Heart left ventricle (tissue), 16 donors: ENCODE measurements around the gene ARSD. TPM values are rescaled to one million over a fixed set of nuclear protein-coding genes. Genes with fewer than 3 reads are reported as not detected.
A peak's percentile ranks its signal among the peaks of the same experiment; 100 is the strongest.
"Not testable (repeated sequence)": the region's sequence is repeated elsewhere in the genome, so short reads cannot be mapped to it uniquely, and the experiment has no call there.

ENCODE experiments used
- ATAC-seq, 4 donors: fragments of 200-7000 bp; cut with Tn5 transposase; one replicate each; pipeline ENCODE4 v1.9.1; 2020 to 2022; ENCODE audit warnings: moderate library complexity in 4 of 4, mild to moderate bottlenecking in 3 of 4, moderate number of reproducible peaks in 1 of 4
- DNase-seq, 5 donors: peaks; one replicate each; pipeline ENCODE4 v3.0.0-alpha.2; 2020
- H3K27ac ChIP-seq, 12 donors: fragments of 200-600 bp; sonication (generic) in 4 of 12; one replicate each; pipeline versions ENCODE4 v1.5.0 to v1.8.0; 2016 to 2022; ENCODE audit warnings: mild to moderate bottlenecking in 2 of 12
- H3K27me3 ChIP-seq, 9 donors: fragments of 200-600 bp; sonication (generic) in 2 of 9; one replicate each; pipeline versions ENCODE4 v1.5.1 to v1.8.0; 2016 to 2022; ENCODE audit warnings: mild to moderate bottlenecking in 3 of 9
- H3K36me3 ChIP-seq, 9 donors: fragments of 200-600 bp; sonication (generic) in 2 of 9; one replicate each; pipeline versions ENCODE4 v1.5.0 to v1.8.0; 2018 to 2022; ENCODE audit warnings: mild to moderate bottlenecking in 2 of 9
- H3K4me1 ChIP-seq, 12 donors: fragments of 200-600 bp; sonication (generic) in 4 of 12; one replicate each; pipeline versions ENCODE4 v1.5.0 to v1.8.0; 2016 to 2022; ENCODE audit warnings: mild to moderate bottlenecking in 3 of 12
- H3K4me3 ChIP-seq, 12 donors: fragments of 200-600 bp; sonication (generic) in 4 of 12; one replicate each; pipeline versions ENCODE4 v1.5.0 to v1.8.0; 2017 to 2022; ENCODE audit warnings: mild to moderate bottlenecking in 9 of 12, moderate library complexity in 4 of 12
- H3K9me3 ChIP-seq, 12 donors: fragments of 200-600 bp; sonication (generic) in 4 of 12; one replicate each; pipeline versions ENCODE4 v1.5.0 to v1.8.0; 2016 to 2022; ENCODE audit warnings: mild to moderate bottlenecking in 1 of 12
- CTCF ChIP-seq, 12 donors: fragments of 200-600 bp; sonication (generic) in 4 of 12; IDR thresholded peaks; one replicate each; pipeline versions ENCODE4 v1.5.0 to v1.8.0; 2018 to 2022; ENCODE audit warnings: antibody characterized with exemption in 12 of 12, mild to moderate bottlenecking in 5 of 12
- POLR2A ChIP-seq, 2 donors: fragments of 450-650 bp; IDR thresholded peaks; one replicate each; pipeline ENCODE4 v1.6.1; 2017; ENCODE audit warnings: antibody characterized with exemption in 2 of 2, mild to moderate bottlenecking in 2 of 2, moderate library complexity in 2 of 2
- WGBS, 4 donors: extraction: QIAGEN DNeasy Blood & Tissue Kit in 2 of 4; methylation state at CpG; one replicate each; pipeline versions ENCODE4 v1.1.5 to v1.1.7; 2013 to 2018; 5-methylcytosine and 5-hydroxymethylcytosine counted together
- intact Hi-C, 10 donors: fragments of 100-400 bp; cut with DNase I; formaldehyde crosslinking; loops; one replicate each; pipeline versions ENCODE4 v1.11.1 to v1.14.2; 2022
- polyA plus RNA-seq, 2 donors: library from polyadenylated mRNA; stranded (reverse); fragments of 200-250 nt; gene quantifications; one replicate each; pipeline ENCODE4 v1.2.3, GENCODE V29; 2013
- total RNA-seq, 9 donors: library from RNA; depleted of rRNA in 2 of 9; stranded (reverse); fragments of >200 nt in 2 of 9; fragmentation: NEBNext Ultra II Directional in 3 of 9; extraction: Animal tissue kit (Norgen Biotek cat#: 25700) in 3 of 9; gene quantifications; one replicate each; pipeline versions ENCODE4 v1.1.0 to v1.2.4, GENCODE V29; 2016 to 2023
- donor health status: ischemic (EF 13 %, LVEDD 7.1; RV severe dilation, severe dysfunction).
- donor health status: healthy with polysubstance abuse.
- donor health status: DM: no; HTN: yes; CAD: no.
- donor health status: DM: no; HTN: no; CAD: no.
- donor health status: ischemic (EF 25% LVEDD 6.9; RV normal size, moderate dysfunction).
- donor health status: ischemic (EF 25% LVEDD 5.7; RV mildly dilated, moderate dysfunction).
- donor health status: healthy.
- donor health status: DM: yes; HTN: yes; CAD: no.
- donor health status: ischemic (EF 35%, LVEDD 5.7; RV mildly dilated, moderate dysfunction).
- donor health status: nonischemic (EF 11% LVEDD 7.7; RV severe dilation, severe dysfunction).
- donor health status: DM: yes; HTN: yes; CAD: no.
- donor health status: PGD.
- donor health status: ischemic (EF 29% LVEDD 5.4; RV normal size, mild dysfunction).
- donor health status: nonischemic (EF 23%, LVEDD 6.1; RV moderate dilation, normal function).

The ARSD gene
- total and polyA plus RNA-seq, 11 donors: 3.2 to 23.6 (median 8.6) TPM

GRCh38 chrX:2928191-2928582, 952 bp downstream of the ARSD start:
- 2 to 9% (median 4%) methylated on average over 17 to 26 of the region's 27 CpGs for WGBS, 4 donors
- H3K9me3 ChIP-seq: peaks cover 0 to 15% (median 0%) of the 10 kb centered on the region in 12 donors
- DNase-seq (peak; percentile 38 to 75 (median 66)), ATAC-seq (peak; percentile 27 to 47 (median 42))
- peak overlapping the region; percentile 46 to 99 (median 67) for H3K4me3 ChIP-seq
- H3K36me3 ChIP-seq: peaks cover 0 to 6% (median 0%) of the 10 kb centered on the region in 9 donors
- TF ChIP-seq POLR2A (IDR thresholded peaks at IDR 0.05) (no peak), CTCF (IDR thresholded peaks at IDR 0.05) (no peak)
- peaks cover 0 to 7% (median 0%) of the 10 kb centered on the region in 12 donors for H3K4me1 ChIP-seq
- intact Hi-C loops: loop anchor here in 1 of 10 donors (10.0 kb wide), 1 partner anchor 223 kb away; no protein-coding TSS in a partner anchor
- no peaks in the 10 kb centered on the region for H3K27me3 ChIP-seq
- H3K27ac ChIP-seq: peak overlapping the region in 11 of 12 donors; percentile 33 to 100 (median 94)

GRCh38 chrX:2926664-2927275, 2.4 kb downstream of the ARSD start:
- H3K4me1 ChIP-seq: peaks cover 0 to 7% (median 0%) of the 10 kb centered on the region in 12 donors
- peak overlapping the region in 1 of 12 donors; percentile 94 for H3K27ac ChIP-seq
- H3K27me3 ChIP-seq: no peaks in the 10 kb centered on the region
- WGBS, 4 donors: 94 to 97% (median 95%) methylated on average over 15 of the region's 15 CpGs
- TF ChIP-seq POLR2A (IDR thresholded peaks at IDR 0.05): no peak
- TF ChIP-seq CTCF (IDR thresholded peaks at IDR 0.05): no peak
- intact Hi-C loops: loop anchor here in 1 of 10 donors (10.0 kb wide), 1 partner anchor 222 kb away; no protein-coding TSS in a partner anchor
- ATAC-seq (no peak), DNase-seq (no peak)
- H3K4me3 ChIP-seq: no peak overlapping the region
- H3K36me3 ChIP-seq: peaks cover 0 to 12% (median under 1%) of the 10 kb centered on the region in 9 donors
- peaks cover 0 to 15% (median 0%) of the 10 kb centered on the region in 12 donors for H3K9me3 ChIP-seq

GRCh38 chrX:2926255-2926654, 2.9 kb downstream of the ARSD start:
- not testable (repeated sequence) for H3K27ac ChIP-seq, ATAC-seq, H3K4me1 ChIP-seq, H3K9me3 ChIP-seq, H3K4me3 ChIP-seq, H3K27me3 ChIP-seq, DNase-seq
- intact Hi-C loops: loop anchor here in 1 of 10 donors (10.0 kb wide), 1 partner anchor 221 kb away; no protein-coding TSS in a partner anchor
- 83 to 90% (median 88%) methylated on average over 4 of the region's 4 CpGs for WGBS, 4 donors
- peaks cover 0 to 18% (median 6%) of the 10 kb centered on the region in 9 donors for H3K36me3 ChIP-seq

DNA sequence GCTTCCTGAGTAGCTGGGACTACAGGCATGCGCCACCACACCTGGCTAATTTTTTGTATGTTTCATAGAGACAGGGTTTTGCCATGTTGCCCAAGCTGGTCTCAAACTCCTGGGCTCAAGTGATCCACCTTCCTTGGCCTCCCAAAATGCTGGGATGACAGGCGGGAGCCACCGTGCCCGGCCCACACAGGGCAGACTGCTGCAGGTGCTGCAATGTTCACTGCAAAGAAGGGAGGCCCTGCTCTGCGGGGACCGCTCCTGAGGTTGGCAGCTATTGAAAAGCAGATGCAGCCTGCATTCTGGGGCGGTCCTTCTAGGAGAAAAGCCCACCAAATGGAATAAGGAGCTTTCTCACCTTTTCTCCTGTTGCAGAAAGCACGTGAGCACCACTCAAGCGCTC, 5.0 kb downstream of the ARSD start:
- no peak overlapping the region for H3K27ac ChIP-seq
- 93 to 96% (median 95%) methylated on average over 9 of the region's 9 CpGs for WGBS, 4 donors
- no peak for TF ChIP-seq POLR2A (IDR thresholded peaks at IDR 0.05)
- TF ChIP-seq CTCF (IDR thresholded peaks at IDR 0.05): no peak
- H3K36me3 ChIP-seq: peaks cover 0 to 38% (median 15%) of the 10 kb centered on the region in 9 donors
- no peak overlapping the region for H3K4me3 ChIP-seq
- H3K4me1 ChIP-seq: peaks cover 0 to 2% (median 0%) of the 10 kb centered on the region in 12 donors
- DNase-seq: no peak
- no peaks in the 10 kb centered on the region for H3K9me3 ChIP-seq
- no peaks in the 10 kb centered on the region for H3K27me3 ChIP-seq
- ATAC-seq: no peak
- intact Hi-C loops: loop anchor here in 1 of 10 donors (10.0 kb wide), 1 partner anchor 219 kb away; no protein-coding TSS in a partner anchor
